Naive B cell (primary cell): ENCODE data around the gene HSFX2. TPM values are rescaled to one million over a fixed set of nuclear protein-coding genes. Genes with fewer than 3 reads are reported as not detected.

Experiments used
- polyA plus RNA-seq, 6 donors: library from polyadenylated mRNA; unstranded; fragments of 300-500 nt; fragmentation: Illumina TruSeq; gene quantifications; one replicate each; pipeline ENCODE4 v1.2.3, GENCODE V29; 2021; ENCODE audit warnings: low read depth in 6 of 6

Gene HSFX2
- polyA plus RNA-seq, 6 donors from 2014 or later: 0.18 to 0.72 (median 0.30) TPM; not detected in 3

Other genes with a start within 250 kb of the HSFX2 start
- 100 to 1,000 TPM in 1 of 6 donors, 10 to 100 TPM in 5; 71.1 to 106 (median 77.5) TPM for gene IDS, start 90.0 kb downstream of the HSFX2 start, polyA plus RNA-seq
- gene EOLA1, start 54.3 kb downstream of the HSFX2 start, polyA plus RNA-seq: 10 to 100 TPM; 10.6 to 27.8 (median 23.2) TPM
- gene HSFX3, start 45.4 kb downstream of the HSFX2 start, polyA plus RNA-seq: not detected
- not detected for gene MAGEA9B, start 7.9 kb downstream of the HSFX2 start, polyA plus RNA-seq
- gene TMEM185A, start 36.5 kb upstream of the HSFX2 start, polyA plus RNA-seq: 10 to 100 TPM in 5 of 6 donors, 1 to 10 TPM in 1; 9.1 to 23.7 (median 16.7) TPM
- not detected for gene MAGEA11, start 116.7 kb upstream of the HSFX2 start, polyA plus RNA-seq
- under 1 TPM in 2 of 6 donors, not detected in 4; 0.24 to 0.32 TPM for gene HSFX1, start 178.8 kb upstream of the HSFX2 start, polyA plus RNA-seq
- gene MAGEA9, start 186.6 kb upstream of the HSFX2 start, polyA plus RNA-seq: not detected